Effector memory CD8-positive, alpha-beta T cell (primary cell): ENCODE measurements around the gene SPINK9.
A peak's percentile ranks its signal among the peaks of the same experiment; 100 is the strongest.

Experiments
- ATAC-seq: fragments of 150-1000 bp; cut with Tn5 transposase; replicated peaks from 2 replicates; pipeline ENCODE4 v1.10.0; 2021; ENCODE audit warnings: mild to moderate bottlenecking, moderate library complexity
- DNase-seq, 3 experiments: peaks; one replicate each; pipeline ENCODE4 v3.0.0; 2021
- H3K27ac Mint-ChIP-seq, 2 donors: one replicate each; pipeline ENCODE4 v1.8.0; 2022; ENCODE audit warnings: mild to moderate bottlenecking in 2 of 2, mixed read lengths in 2 of 2, moderate library complexity in 2 of 2
- H3K27me3 Mint-ChIP-seq, 2 donors: one replicate each; pipeline ENCODE4 v1.8.0; 2022; ENCODE audit warnings: mixed read lengths in 2 of 2
- H3K36me3 Mint-ChIP-seq: one replicate; pipeline ENCODE4 v1.8.0; 2022; ENCODE audit warnings: mild to moderate bottlenecking, moderate library complexity, mixed read lengths; ENCODE audit not compliant: insufficient read depth
- H3K4me1 Mint-ChIP-seq, 2 donors: one replicate each; pipeline ENCODE4 v1.8.0; 2022; ENCODE audit warnings: low read depth in 2 of 2, mixed read lengths in 2 of 2
- H3K4me3 Mint-ChIP-seq, 2 donors: one replicate each; pipeline ENCODE4 v1.8.0; 2022; ENCODE audit warnings: mild to moderate bottlenecking in 2 of 2, mixed read lengths in 2 of 2, moderate library complexity in 2 of 2
- H3K9me3 Mint-ChIP-seq, 2 donors: one replicate each; pipeline ENCODE4 v1.8.0; 2022; ENCODE audit warnings: mixed read lengths in 2 of 2

The SPINK9 gene

DNA sequence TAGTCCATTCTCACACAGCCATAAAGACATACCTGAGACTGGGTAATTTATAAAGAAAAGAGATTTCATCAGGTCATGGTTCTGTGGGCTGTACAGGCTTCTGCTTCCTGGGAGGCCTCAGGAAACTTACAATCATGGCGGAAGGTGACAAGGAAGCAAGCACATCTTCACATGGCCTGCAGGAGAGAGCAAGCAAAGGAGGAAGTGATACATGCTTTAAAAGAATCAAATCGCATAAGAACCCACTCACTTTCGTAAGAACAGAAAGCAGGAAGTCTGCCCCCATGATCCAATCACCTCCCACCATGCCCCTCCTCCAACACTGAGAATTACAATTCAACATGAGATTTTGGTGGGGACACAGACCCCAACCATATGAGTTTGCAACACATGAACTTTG, 43.3 kb downstream of the SPINK9 start:
- Mint-ChIP-seq H3K27me3 (no peaks in the 10 kb centered on the region), H3K4me1 (peaks cover 3 to 5% of the 10 kb centered on the region in 2 donors), H3K27ac (no peak overlapping the region), H3K36me3 (peaks cover 3% of the 10 kb centered on the region), H3K9me3 (no peaks in the 10 kb centered on the region), H3K4me3 (no peak overlapping the region)
- DNase-seq, result no peak
- no peak for ATAC-seq

DNA sequence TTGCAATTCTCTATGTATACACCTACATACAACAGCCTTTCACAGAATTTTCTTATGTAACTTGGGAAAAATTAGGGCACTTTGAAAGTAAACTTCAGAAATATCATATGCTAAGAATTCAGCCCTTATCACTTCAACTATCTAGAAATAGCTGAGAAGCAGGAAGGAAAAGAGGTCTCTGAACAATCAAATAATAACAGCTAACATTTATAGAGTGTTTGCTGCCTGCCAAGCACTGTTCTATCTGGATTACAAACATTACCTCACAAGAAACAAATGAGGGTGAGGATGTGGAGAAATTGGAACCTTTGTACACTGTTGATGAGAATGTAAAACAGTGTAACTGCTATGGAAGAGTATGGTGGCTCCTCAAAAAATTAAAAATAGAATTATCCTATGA, 44.0 kb downstream of the SPINK9 start:
- no peaks in the 10 kb centered on the region for H3K27me3 Mint-ChIP-seq
- ATAC-seq (no peak), DNase-seq (no peak)
- H3K36me3 Mint-ChIP-seq, result peaks cover 8% of the 10 kb centered on the region
- no peaks in the 10 kb centered on the region for H3K9me3 Mint-ChIP-seq
- peaks cover 8 to 10% of the 10 kb centered on the region in 2 donors for H3K4me1 Mint-ChIP-seq
- H3K27ac Mint-ChIP-seq, result no peak overlapping the region
- no peak overlapping the region for H3K4me3 Mint-ChIP-seq

DNA sequence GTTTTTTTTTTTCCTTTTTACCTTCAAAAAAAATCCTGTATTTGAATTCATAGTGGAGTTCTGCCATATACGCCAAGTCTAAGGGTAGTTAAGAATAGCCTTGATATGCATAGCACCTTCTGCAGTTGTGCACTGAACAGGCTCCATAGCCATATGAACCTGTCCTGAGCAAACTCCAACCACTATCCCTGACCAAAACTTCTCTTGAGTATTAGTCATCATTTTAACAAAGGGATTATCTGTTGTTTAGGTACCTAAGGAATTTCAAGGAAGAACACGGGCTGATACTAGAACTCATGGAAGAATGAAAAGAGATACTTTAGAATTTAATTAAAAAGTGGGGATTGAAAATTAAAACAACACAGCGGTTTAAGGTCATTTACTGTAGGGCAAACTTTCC, 46.5 kb downstream of the SPINK9 start:
- Mint-ChIP-seq H3K4me3 (no peak overlapping the region), H3K4me1 (peaks cover 22 to 33% of the 10 kb centered on the region in 2 donors), H3K36me3 (peaks cover 8% of the 10 kb centered on the region), H3K27ac (no peak overlapping the region), H3K27me3 (no peaks in the 10 kb centered on the region), H3K9me3 (no peaks in the 10 kb centered on the region)
- ATAC-seq (no peak), DNase-seq (no peak)

DNA sequence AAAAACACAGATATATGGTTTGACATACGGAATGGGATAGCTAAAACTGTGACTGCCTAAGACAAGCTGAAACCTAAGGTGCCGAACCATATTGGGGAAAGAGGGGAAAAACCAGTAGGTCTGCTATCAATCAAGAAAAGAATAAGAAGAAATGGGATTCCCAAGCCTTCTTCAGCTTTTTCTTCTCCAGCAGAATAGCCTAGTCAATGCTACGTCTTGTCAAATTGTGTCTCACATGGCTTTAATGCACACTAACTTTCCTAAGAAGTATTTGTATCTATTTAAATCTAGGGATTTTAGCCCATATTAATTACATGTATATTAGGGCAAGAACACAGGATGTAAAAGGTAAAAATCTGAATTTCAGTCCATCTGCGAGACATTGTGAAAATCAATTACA, 47.6 kb downstream of the SPINK9 start:
- Mint-ChIP-seq H3K27me3 (no peaks in the 10 kb centered on the region), H3K4me3 (peak overlapping the region; percentile 80 to 83), H3K4me1 (peaks cover 27 to 39% of the 10 kb centered on the region in 2 donors), H3K27ac (peak overlapping the region; percentile 95 to 96), H3K36me3 (peaks cover 17% of the 10 kb centered on the region), H3K9me3 (no peaks in the 10 kb centered on the region)
- DNase-seq (no peak), ATAC-seq (no peak)

DNA sequence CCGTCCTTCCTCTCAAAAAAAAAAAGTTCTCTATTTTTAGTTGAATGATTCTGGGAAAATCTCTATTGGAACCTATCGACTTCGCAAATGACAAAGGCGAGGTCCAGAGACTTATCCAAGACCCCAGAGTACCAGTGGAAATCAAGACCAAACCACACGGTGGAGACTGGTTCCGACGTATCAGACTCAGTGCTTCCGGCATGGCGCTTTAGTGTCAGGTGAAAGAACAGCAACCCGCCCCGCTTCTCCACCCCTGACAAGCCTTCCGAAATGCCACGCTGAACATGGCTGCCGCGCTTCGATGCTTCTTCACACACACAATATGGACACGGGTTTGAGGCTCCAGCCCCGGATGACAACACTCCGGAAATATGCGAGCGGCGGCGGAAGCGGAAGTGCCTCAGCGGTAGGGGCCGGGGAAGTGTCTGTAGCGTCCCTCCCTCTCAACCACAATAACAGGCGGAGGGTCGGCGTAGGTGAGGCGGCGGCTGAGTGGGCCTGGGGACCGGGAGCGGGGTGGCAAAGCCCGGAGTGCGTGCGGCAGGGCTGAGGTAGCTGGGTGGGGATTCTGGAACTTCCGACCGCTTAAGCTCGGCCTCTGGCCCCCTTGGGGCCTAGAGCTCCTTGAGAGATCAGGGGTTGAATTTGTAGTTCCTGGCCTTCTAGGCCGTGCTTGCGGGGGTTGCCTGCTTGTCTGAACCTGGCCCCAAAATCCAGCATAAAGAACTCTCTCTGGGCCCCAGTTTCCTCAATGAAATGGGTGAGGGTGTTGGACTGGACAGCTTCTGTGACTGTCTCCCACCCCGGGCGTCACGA, 48.4 kb downstream of the SPINK9 start, which contains the start of gene FBXO38:
Gene FBXO38, plus strand, starts transcription at position 395 of the 816 bp plus-strand sequence. CDS start 10,819 bp downstream, outside the sequence.
- ATAC-seq (peak; percentile 92), DNase-seq (peak; percentile 95 to 98 (median 97))
- Mint-ChIP-seq H3K27ac (peak within 1 kb of the TSS; percentile 95 to 96), H3K4me3 (peak within 1 kb of the TSS; percentile 80 to 83), H3K36me3 (peaks cover 18% of the 10 kb centered on the region), H3K27me3 (no peaks in the 10 kb centered on the region), H3K9me3 (no peaks in the 10 kb centered on the region), H3K4me1 (peaks cover 31 to 44% of the 10 kb centered on the region in 2 donors)

DNA sequence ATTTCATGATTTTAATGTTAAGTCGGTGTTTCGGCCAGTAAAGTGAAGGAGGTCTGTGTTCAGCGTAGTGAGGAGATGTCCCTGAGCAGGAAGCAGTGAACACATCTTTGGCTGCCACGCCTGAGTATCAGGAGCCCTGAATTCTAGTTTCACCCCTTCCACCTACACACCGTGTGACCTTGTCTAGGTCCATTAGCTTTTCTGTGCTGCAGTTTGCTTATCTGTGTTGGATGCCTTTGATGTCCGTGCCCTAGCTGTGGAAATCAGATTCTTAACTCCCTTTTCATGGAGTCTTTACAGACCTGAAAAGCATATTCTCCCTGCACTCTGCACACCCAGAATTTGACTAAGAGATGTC, 49.0 kb downstream of the SPINK9 start:
- Mint-ChIP-seq H3K36me3 (peaks cover 18% of the 10 kb centered on the region), H3K27me3 (no peaks in the 10 kb centered on the region), H3K27ac (peak overlapping the region; percentile 95 to 96), H3K9me3 (no peaks in the 10 kb centered on the region), H3K4me3 (peak overlapping the region; percentile 80 to 83), H3K4me1 (peaks cover 33 to 47% of the 10 kb centered on the region in 2 donors)
- DNase-seq (no peak), ATAC-seq (peak; percentile 14)

DNA sequence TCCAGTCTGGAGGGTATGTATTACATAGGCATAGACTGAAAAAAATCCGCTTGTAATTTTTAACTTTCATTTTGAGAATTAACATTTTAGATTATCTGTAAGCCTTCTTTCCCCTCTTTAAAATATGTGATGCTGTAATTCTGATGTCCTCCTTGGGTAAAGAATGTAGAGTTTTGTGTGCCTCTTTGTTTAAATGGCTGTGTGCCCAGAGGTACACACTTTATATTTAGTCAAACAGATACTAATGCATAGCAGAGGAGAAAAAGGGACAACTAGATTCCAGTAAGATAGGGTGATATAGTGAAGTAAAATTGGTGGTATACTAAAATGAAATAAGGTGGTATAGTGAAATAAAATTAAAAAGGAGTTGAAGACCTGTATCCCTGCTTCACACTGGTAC, 49.7 kb downstream of the SPINK9 start:
- Mint-ChIP-seq H3K4me3 (peak overlapping the region; percentile 80 to 83), H3K27ac (peak overlapping the region; percentile 95 to 96), H3K4me1 (peaks cover 33 to 47% of the 10 kb centered on the region in 2 donors), H3K27me3 (no peaks in the 10 kb centered on the region), H3K9me3 (no peaks in the 10 kb centered on the region), H3K36me3 (peaks cover 18% of the 10 kb centered on the region)
- DNase-seq (no peak), ATAC-seq (no peak)

DNA sequence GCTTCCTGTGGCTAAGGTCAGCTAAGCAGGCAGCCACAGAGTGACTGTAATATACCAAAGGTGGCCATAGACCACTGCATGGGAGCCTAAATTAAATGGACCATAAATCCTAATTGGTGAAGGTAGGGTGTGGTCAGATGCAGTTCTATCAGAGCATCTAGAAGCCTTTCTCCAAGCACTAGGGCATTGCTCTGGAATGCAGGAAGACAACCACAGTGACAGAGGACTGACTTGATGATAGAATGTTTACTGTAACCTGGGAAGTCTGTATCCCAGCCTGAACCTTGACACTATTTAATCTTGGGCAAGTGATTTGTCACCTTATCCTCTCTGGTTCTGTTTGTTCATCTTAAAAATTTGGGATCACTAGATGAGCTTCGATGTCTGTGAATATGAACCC, 50.7 kb downstream of the SPINK9 start:
- ATAC-seq, result no peak
- no peak for DNase-seq
- H3K4me1 Mint-ChIP-seq, result peaks cover 39 to 54% of the 10 kb centered on the region in 2 donors
- H3K9me3 Mint-ChIP-seq, result no peaks in the 10 kb centered on the region
- H3K4me3 Mint-ChIP-seq, result peak overlapping the region in 1 of 2 donors; percentile 83
- peak overlapping the region; percentile 95 to 96 for H3K27ac Mint-ChIP-seq
- H3K27me3 Mint-ChIP-seq, result no peaks in the 10 kb centered on the region
- peaks cover 18% of the 10 kb centered on the region for H3K36me3 Mint-ChIP-seq

DNA sequence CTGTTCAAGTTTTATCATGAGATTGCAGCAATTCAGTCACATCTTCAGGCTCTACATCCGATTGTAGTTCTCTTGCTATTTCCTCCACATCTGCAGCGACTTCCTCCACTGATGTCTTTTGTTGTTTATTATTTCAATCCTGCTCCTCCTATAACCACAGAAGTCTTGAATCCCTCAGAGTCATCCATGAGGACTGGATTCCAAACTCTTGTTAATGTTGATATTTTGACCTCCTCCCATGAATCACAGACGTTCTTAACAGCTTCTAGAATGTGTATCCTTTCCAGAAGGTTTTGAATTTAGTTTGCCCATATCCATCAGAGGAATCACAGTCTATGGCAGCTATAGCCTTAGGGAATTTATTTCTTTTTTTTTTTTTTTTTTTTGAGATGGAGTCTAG, 52.0 kb downstream of the SPINK9 start:
- Mint-ChIP-seq H3K9me3 (no peaks in the 10 kb centered on the region), H3K36me3 (peaks cover 21% of the 10 kb centered on the region), H3K4me1 (peaks cover 46 to 63% of the 10 kb centered on the region in 2 donors), H3K27ac (peak overlapping the region in 1 of 2 donors; percentile 85), H3K4me3 (no peak overlapping the region), H3K27me3 (no peaks in the 10 kb centered on the region)
- DNase-seq (no peak), ATAC-seq (no peak)

DNA sequence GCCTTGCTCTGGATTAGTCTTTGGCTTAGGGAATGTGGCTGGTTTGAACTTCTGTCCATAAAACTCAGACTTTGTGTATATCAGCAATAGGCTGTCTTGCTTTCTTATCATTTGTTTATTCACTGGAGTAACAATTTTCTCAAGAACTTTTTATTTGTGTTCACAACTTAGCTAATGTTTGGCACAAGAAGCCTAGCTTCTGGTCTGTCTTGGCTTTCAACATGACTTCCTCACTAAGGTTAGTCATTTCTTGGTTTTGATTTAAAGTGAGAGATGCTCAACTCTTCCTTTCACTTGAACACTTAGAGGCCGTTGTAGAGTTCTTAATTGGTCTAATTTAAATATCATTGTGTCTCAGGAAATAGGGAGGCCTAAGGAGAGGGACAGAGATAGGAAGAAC, 53.3 kb downstream of the SPINK9 start:
- H3K4me3 Mint-ChIP-seq, result no peak overlapping the region
- no peaks in the 10 kb centered on the region for H3K9me3 Mint-ChIP-seq
- H3K27ac Mint-ChIP-seq, result peak overlapping the region in 1 of 2 donors; percentile 55
- peaks cover 18% of the 10 kb centered on the region for H3K36me3 Mint-ChIP-seq
- no peak for ATAC-seq
- DNase-seq, result no peak
- no peaks in the 10 kb centered on the region for H3K27me3 Mint-ChIP-seq
- H3K4me1 Mint-ChIP-seq, result peaks cover 51 to 70% of the 10 kb centered on the region in 2 donors
